Measurements from ENCODE around the gene DELE1.

- TF ChIP-seq POLR2A (IDR thresholded peaks at IDR 0.05; ENCODE audit: low read length), result no peak
- no peak for TF ChIP-seq GATA1 (IDR thresholded peaks at IDR 0.05; ENCODE audit: low read depth, low read length)
Measured at GRCh38 chr5:141973871-141974595, 50.4 kb downstream of the DELE1 start.

All from erythroblast (primary cell).